ENCODE measurements around the gene RREB1.
A peak's percentile ranks its signal among the peaks of the same experiment; 100 is the strongest.

The RREB1 gene

DNA sequence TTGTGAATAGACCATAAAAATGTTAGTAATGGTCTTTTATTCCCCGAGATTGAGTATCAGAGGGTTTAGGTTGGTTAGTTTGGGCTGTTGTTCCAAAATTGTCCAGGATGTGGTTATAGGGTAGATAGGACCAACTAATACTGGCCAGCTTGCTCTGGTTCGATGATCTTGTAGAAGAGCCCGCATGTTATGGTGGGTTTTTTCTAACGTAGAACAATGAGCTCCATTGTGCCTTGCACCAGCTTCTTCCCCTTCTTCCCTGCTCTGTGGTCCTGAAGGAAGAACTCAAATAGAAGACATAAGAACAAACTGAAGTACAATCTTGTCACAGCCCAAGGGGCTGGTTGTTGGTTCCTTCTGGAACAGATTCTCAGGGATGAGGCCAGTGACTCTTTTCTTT, 70.5 kb downstream of the RREB1 start (continued):
- TF ChIP-seq, protein P1, sequence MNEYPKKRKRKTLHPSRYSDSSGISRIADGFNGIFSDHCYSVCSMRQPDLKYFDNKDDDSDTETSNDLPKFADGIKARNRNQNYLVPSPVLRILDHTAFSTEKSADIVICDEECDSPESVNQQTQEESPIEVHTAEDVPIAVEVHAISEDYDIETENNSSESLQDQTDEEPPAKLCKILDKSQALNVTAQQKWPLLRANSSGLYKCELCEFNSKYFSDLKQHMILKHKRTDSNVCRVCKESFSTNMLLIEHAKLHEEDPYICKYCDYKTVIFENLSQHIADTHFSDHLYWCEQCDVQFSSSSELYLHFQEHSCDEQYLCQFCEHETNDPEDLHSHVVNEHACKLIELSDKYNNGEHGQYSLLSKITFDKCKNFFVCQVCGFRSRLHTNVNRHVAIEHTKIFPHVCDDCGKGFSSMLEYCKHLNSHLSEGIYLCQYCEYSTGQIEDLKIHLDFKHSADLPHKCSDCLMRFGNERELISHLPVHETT (tag by site-specific recombination; IDR thresholded peaks at IDR 0.05) = no peak
- TF ChIP-seq, protein P2, sequence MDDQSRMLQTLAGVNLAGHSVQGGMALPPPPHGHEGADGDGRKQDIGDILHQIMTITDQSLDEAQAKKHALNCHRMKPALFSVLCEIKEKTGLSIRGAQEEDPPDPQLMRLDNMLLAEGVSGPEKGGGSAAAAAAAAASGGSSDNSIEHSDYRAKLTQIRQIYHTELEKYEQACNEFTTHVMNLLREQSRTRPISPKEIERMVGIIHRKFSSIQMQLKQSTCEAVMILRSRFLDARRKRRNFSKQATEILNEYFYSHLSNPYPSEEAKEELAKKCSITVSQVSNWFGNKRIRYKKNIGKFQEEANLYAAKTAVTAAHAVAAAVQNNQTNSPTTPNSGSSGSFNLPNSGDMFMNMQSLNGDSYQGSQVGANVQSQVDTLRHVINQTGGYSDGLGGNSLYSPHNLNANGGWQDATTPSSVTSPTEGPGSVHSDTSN (CRISPR knock-in tag; IDR thresholded peaks at IDR 0.05) = no peak

DNA sequence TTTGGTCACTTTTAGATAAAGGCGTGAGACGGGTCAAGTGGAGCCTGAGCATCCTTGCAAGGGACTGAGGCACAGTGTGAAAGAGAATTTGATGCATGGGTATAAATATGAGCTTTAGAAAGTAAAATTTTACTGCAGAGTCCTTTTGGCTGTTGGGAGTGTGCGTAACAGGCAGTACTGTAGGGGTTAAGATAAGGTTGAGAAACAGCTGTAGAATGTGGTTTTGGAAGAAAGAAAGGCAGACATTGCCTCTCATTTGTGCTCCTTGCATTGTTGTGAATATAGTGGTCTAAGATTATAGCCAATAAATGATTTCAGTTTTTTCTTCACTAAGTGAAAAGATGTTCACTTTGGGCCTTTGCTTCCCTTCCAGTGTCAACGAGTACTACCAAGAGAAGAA, 73.0 kb downstream of the RREB1 start:
- Histone ChIP-seq H3K4me1 (ENCODE audit: control insufficient read depth, insufficient read depth, low read length) (no peaks in the 10 kb centered on the region), H3K36me3 (ENCODE audit: control insufficient read depth in 2 of 2, insufficient read depth in 1 of 2, low read length in 2 of 2) (peaks cover 0 to 65% of the 10 kb centered on the region in 2 experiments), H3K4me3 (ENCODE audit: low read depth, low read length) (no peak overlapping the region), H3K9me3 (ENCODE audit: control insufficient read depth, insufficient read depth, low read depth, low read length) (no peaks in the 10 kb centered on the region), H3K27ac (ENCODE audit: extremely low read depth, low read depth, low read length) (no peak overlapping the region)
- ChIA-PET POLR2A (interaction anchor here (0.5 kb wide), 1 partner anchor 425 kb away, joined by 3 read pairs; no protein-coding TSS in a partner anchor), CTCF (interaction anchor here (0.8 kb wide), 1 partner anchor 58 kb away, joined by 3 read pairs; no protein-coding TSS in a partner anchor)
- TF ChIP-seq, protein P3, sequence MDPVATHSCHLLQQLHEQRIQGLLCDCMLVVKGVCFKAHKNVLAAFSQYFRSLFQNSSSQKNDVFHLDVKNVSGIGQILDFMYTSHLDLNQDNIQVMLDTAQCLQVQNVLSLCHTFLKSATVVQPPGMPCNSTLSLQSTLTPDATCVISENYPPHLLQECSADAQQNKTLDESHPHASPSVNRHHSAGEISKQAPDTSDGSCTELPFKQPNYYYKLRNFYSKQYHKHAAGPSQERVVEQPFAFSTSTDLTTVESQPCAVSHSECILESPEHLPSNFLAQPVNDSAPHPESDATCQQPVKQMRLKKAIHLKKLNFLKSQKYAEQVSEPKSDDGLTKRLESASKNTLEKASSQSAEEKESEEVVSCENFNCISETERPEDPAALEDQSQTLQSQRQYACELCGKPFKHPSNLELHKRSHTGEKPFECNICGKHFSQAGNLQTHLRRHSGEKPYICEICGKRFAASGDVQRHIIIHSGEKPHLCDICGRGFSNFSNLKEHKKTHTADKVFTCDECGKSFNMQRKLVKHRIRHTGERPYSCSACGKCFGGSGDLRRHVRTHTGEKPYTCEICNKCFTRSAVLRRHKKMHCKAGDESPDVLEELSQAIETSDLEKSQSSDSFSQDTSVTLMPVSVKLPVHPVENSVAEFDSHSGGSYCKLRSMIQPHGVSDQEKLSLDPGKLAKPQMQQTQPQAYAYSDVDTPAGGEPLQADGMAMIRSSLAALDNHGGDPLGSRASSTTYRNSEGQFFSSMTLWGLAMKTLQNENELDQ (tag by site-specific recombination; IDR thresholded peaks at IDR 0.05; ENCODE audit: low read depth) = no peak
- TF ChIP-seq ZNF747 (tag by site-specific recombination; IDR thresholded peaks at IDR 0.05) = no peak
- TF ChIP-seq MYNN (tag by site-specific recombination; IDR thresholded peaks at IDR 0.05; ENCODE audit: borderline replicate concordance) = no peak
- no peak for TF ChIP-seq ZNF48 (tag by site-specific recombination; IDR thresholded peaks at IDR 0.05)
- TF ChIP-seq ZNF664 (tag by site-specific recombination; IDR thresholded peaks at IDR 0.05) = no peak
- no peak for TF ChIP-seq ZFHX2 (tag by site-specific recombination; conservative IDR thresholded peaks at IDR 0.05)
- TF ChIP-seq ZNF140 (tag by site-specific recombination; IDR thresholded peaks at IDR 0.05) = no peak
- no peak for TF ChIP-seq ZNF202 (tag by site-specific recombination; IDR thresholded peaks at IDR 0.05; ENCODE audit: borderline replicate concordance)
- no peak for TF ChIP-seq TCF7L2 (IDR thresholded peaks at IDR 0.05; ENCODE audit: borderline replicate concordance, low read depth, low read length)
- no peak for TF ChIP-seq ZNF654 (tag by site-specific recombination; IDR thresholded peaks at IDR 0.05; ENCODE audit: low read depth)
- no peak for TF ChIP-seq PRDM1 (tag by site-specific recombination; IDR thresholded peaks at IDR 0.05)
- no peak for TF ChIP-seq EGR2 (tag by site-specific recombination; IDR thresholded peaks at IDR 0.05; ENCODE audit: low read depth)

DNA sequence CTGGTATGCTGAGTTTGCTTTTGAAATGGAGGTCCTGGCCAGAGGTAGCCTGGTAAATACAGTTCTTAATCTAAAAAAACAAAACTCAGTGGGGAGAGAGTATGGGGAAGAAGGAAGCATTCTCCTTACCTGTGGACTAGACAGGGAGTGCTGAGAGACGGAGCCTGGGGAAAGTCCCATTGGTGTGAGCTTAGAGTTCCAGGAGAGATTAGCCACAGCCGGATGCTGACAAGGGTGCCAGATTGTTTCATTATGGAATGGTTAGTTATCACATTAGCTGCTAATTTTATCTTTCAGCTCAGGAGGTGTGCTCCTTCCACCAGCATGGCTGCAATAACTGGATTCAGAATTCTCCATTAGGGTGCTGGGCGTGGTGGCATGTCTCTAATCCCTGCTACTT, 75.9 kb downstream of the RREB1 start:
- H3K36me3 ChIP-seq (ENCODE audit: control insufficient read depth in 2 of 2, insufficient read depth in 1 of 2, low read length in 2 of 2) = peaks cover 5 to 76% of the 10 kb centered on the region in 2 experiments
- H3K4me1 ChIP-seq (ENCODE audit: control insufficient read depth, insufficient read depth, low read length) = no peaks in the 10 kb centered on the region
- no peaks in the 10 kb centered on the region for H3K9me3 ChIP-seq (ENCODE audit: control insufficient read depth, insufficient read depth, low read depth, low read length)
- no peak overlapping the region for H3K27ac ChIP-seq (ENCODE audit: extremely low read depth, low read depth, low read length)
- no peak overlapping the region for H3K4me3 ChIP-seq (ENCODE audit: low read depth, low read length)
- TF ChIP-seq ZNF549 (tag by site-specific recombination; IDR thresholded peaks at IDR 0.05) (no peak), KLF10 (tag by site-specific recombination; IDR thresholded peaks at IDR 0.05) (no peak), ZNF426 (tag by site-specific recombination; IDR thresholded peaks at IDR 0.05) (no peak), ZIC2 (tag by site-specific recombination; IDR thresholded peaks at IDR 0.05) (peak; percentile 22; the same call in 1 of the 2 replicates), ZBTB48 (tag by site-specific recombination; IDR thresholded peaks at IDR 0.05) (no peak), YY2 (tag by site-specific recombination; IDR thresholded peaks at IDR 0.05) (no peak)
- TF ChIP-seq, protein P4, sequence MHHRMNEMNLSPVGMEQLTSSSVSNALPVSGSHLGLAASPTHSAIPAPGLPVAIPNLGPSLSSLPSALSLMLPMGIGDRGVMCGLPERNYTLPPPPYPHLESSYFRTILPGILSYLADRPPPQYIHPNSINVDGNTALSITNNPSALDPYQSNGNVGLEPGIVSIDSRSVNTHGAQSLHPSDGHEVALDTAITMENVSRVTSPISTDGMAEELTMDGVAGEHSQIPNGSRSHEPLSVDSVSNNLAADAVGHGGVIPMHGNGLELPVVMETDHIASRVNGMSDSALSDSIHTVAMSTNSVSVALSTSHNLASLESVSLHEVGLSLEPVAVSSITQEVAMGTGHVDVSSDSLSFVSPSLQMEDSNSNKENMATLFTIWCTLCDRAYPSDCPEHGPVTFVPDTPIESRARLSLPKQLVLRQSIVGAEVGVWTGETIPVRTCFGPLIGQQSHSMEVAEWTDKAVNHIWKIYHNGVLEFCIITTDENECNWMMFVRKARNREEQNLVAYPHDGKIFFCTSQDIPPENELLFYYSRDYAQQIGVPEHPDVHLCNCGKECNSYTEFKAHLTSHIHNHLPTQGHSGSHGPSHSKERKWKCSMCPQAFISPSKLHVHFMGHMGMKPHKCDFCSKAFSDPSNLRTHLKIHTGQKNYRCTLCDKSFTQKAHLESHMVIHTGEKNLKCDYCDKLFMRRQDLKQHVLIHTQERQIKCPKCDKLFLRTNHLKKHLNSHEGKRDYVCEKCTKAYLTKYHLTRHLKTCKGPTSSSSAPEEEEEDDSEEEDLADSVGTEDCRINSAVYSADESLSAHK (tag by site-specific recombination; IDR thresholded peaks at IDR 0.05) = no peak
- TF ChIP-seq, protein P5, sequence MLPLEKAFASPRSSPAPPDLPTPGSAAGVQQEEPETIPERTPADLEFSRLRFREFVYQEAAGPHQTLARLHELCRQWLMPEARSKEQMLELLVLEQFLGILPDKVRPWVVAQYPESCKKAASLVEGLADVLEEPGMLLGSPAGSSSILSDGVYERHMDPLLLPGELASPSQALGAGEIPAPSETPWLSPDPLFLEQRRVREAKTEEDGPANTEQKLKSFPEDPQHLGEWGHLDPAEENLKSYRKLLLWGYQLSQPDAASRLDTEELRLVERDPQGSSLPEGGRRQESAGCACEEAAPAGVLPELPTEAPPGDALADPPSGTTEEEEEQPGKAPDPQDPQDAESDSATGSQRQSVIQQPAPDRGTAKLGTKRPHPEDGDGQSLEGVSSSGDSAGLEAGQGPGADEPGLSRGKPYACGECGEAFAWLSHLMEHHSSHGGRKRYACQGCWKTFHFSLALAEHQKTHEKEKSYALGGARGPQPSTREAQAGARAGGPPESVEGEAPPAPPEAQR (tag by site-specific recombination; IDR thresholded peaks at IDR 0.05) = no peak
- TF ChIP-seq, protein P6, sequence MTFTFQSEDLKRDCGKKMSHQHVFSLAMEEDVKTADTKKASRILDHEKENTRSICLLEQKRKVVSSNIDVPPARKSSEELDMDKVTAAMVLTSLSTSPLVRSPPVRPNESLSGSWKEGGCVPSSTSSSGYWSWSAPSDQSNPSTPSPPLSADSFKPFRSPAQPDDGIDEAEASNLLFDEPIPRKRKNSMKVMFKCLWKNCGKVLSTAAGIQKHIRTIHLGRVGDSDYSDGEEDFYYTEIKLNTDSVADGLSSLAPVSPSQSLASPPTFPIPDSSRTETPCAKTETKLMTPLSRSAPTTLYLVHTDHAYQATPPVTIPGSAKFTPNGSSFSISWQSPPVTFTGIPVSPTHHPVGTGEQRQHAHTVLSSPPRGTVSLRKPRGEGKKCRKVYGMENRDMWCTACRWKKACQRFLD (tag by site-specific recombination; IDR thresholded peaks at IDR 0.05) = no peak
- CTCF ChIA-PET = interaction anchor here (0.5 to 1.0 kb wide), 4 partner anchors 20 to 459 kb away, joined by 3 read pairs; no protein-coding TSS in a partner anchor
- POLR2A ChIA-PET = no interaction called here
